Loucy (cell line): Measurements from ENCODE around the gene PRSS1.

Source experiments
- H2AFZ ChIP-seq: fragments of 200-600 bp; sonication (generic); 2 replicates; pipeline ENCODE4 v1.6.0; 2016; ENCODE audit warnings: antibody characterized with exemption, mild to moderate bottlenecking, low read length, moderate library complexity
- H3F3A ChIP-seq: fragments of 200-600 bp; 2 replicates; pipeline ENCODE4 v1.6.0; 2016; ENCODE audit warnings: antibody characterized with exemption, low read depth, mild to moderate bottlenecking
- H3K27me3 ChIP-seq: fragments of 200-600 bp; sonication (generic); 2 replicates; pipeline ENCODE4 v1.6.1; 2014; ENCODE audit warnings: low read length, mild to moderate bottlenecking; ENCODE audit not compliant: insufficient read depth, poor library complexity, severe bottlenecking
- H3K36me3 ChIP-seq: fragments of 200-600 bp; sonication (generic); 2 replicates; pipeline ENCODE4 v1.6.1; 2016; ENCODE audit warnings: low read length; ENCODE audit not compliant: insufficient read depth
- H3K4me1 ChIP-seq: fragments of 200-600 bp; sonication (generic); 2 replicates; pipeline ENCODE4 v1.5.1; 2014; ENCODE audit warnings: low read length, mild to moderate bottlenecking; ENCODE audit not compliant: insufficient read depth, poor library complexity, severe bottlenecking
- H3K4me2 ChIP-seq: fragments of 200-600 bp; sonication (generic); 2 replicates; pipeline ENCODE4 v1.6.0; 2014; ENCODE audit warnings: antibody characterized with exemption, low read length, low read depth, mild to moderate bottlenecking; ENCODE audit not compliant: poor library complexity, severe bottlenecking
- H3K4me3 ChIP-seq: fragments of 200-600 bp; sonication (generic); 2 replicates; pipeline ENCODE4 v1.5.1; 2014; ENCODE audit warnings: low read length, mild to moderate bottlenecking, mixed read lengths; ENCODE audit not compliant: poor library complexity, severe bottlenecking
- H3K79me2 ChIP-seq: fragments of 200-600 bp; sonication (generic); 2 replicates; pipeline ENCODE4 v1.6.1; 2014; ENCODE audit warnings: low read length; ENCODE audit not compliant: insufficient read depth
- H3K9ac ChIP-seq: fragments of 200-600 bp; sonication (generic); 2 replicates; pipeline ENCODE4 v1.6.0; 2014; ENCODE audit warnings: mild to moderate bottlenecking, low read depth, low read length, moderate library complexity; ENCODE audit not compliant: poor library complexity, severe bottlenecking
- H3K9me2 ChIP-seq: fragments of 200-600 bp; sonication (generic); replicated peaks from 2 replicates; pipeline ENCODE4 v1.6.1; 2016; ENCODE audit warnings: low read depth, low read length, mixed read lengths
- H3K9me3 ChIP-seq: fragments of 200-600 bp; sonication (generic); 2 replicates; pipeline ENCODE4 v1.6.1; 2014; ENCODE audit warnings: mild to moderate bottlenecking, antibody characterized with exemption, low read length, low read depth; ENCODE audit not compliant: insufficient read depth
- H4K20me1 ChIP-seq: fragments of 200-600 bp; sonication (generic); 2 replicates; pipeline ENCODE4 v1.6.0; 2014; ENCODE audit warnings: antibody characterized with exemption, low read length, mild to moderate bottlenecking; ENCODE audit not compliant: insufficient read depth, poor library complexity, severe bottlenecking
- CTCF ChIP-seq: fragments of 200-600 bp; sonication (generic); conservative IDR thresholded peaks from 2 replicates; pipeline ENCODE4 v1.5.1; 2014; ENCODE audit warnings: mild to moderate bottlenecking, antibody characterized with exemption, low read length
- EZH2phosphoT487 ChIP-seq: fragments of 200-600 bp; IDR thresholded peaks from 2 replicates; pipeline ENCODE4 v1.6.1; 2018; ENCODE audit warnings: antibody characterized with exemption, mild to moderate bottlenecking, moderate library complexity, borderline replicate concordance

Gene PRSS1

GRCh38 chr7:142712617-142712957, 36.7 kb upstream of the PRSS1 start:
- no peak overlapping the region for H2AFZ ChIP-seq
- no peaks in the 10 kb centered on the region for H3K79me2 ChIP-seq
- H3K9ac ChIP-seq = no peak overlapping the region
- H3K9me2 ChIP-seq = no peaks in the 10 kb centered on the region
- H4K20me1 ChIP-seq = no peaks in the 10 kb centered on the region
- no peak overlapping the region for H3K4me3 ChIP-seq
- no peaks in the 10 kb centered on the region for H3K27me3 ChIP-seq
- H3K9me3 ChIP-seq = no peaks in the 10 kb centered on the region
- H3K4me1 ChIP-seq = no peaks in the 10 kb centered on the region
- H3K4me2 ChIP-seq = no peak overlapping the region
- H3K36me3 ChIP-seq = no peaks in the 10 kb centered on the region
- TF ChIP-seq EZH2phosphoT487 (no peak), CTCF (no peak)
- H3F3A ChIP-seq = no peaks in the 10 kb centered on the region

- Histone ChIP-seq H3K27me3 (no peaks in the 10 kb centered on the region), H2AFZ (no peak overlapping the region), H3K36me3 (no peaks in the 10 kb centered on the region), H3K79me2 (no peaks in the 10 kb centered on the region), H3K4me3 (no peak overlapping the region), H3K9me3 (no peaks in the 10 kb centered on the region), H4K20me1 (no peaks in the 10 kb centered on the region), H3K4me2 (no peak overlapping the region), H3K9ac (no peak overlapping the region), H3K9me2 (no peaks in the 10 kb centered on the region), H3K4me1 (no peaks in the 10 kb centered on the region), H3F3A (no peaks in the 10 kb centered on the region)
- no peak for TF ChIP-seq CTCF
- TF ChIP-seq EZH2phosphoT487 = no peak
Measured at GRCh38 chr7:142714375-142714774, 34.9 kb upstream of the PRSS1 start.

- no peak overlapping the region for H3K9ac ChIP-seq
Measured at GRCh38 chr7:142716596-142716995, 32.7 kb upstream of the PRSS1 start.

More at GRCh38 chr7:142716596-142716995, 32.7 kb upstream of the PRSS1 start:
- Histone ChIP-seq H4K20me1 (no peaks in the 10 kb centered on the region), H3K27me3 (no peaks in the 10 kb centered on the region), H3K36me3 (no peaks in the 10 kb centered on the region), H3K79me2 (no peaks in the 10 kb centered on the region), H3K4me2 (no peak overlapping the region), H3K9me2 (no peaks in the 10 kb centered on the region), H3K9me3 (no peaks in the 10 kb centered on the region), H3K4me3 (no peak overlapping the region), H3K4me1 (no peaks in the 10 kb centered on the region), H3F3A (no peaks in the 10 kb centered on the region), H2AFZ (no peak overlapping the region)
- TF ChIP-seq EZH2phosphoT487 = no peak
- no peak for TF ChIP-seq CTCF
